ENCODE data around the gene SPATA3.

The SPATA3 gene

DNA sequence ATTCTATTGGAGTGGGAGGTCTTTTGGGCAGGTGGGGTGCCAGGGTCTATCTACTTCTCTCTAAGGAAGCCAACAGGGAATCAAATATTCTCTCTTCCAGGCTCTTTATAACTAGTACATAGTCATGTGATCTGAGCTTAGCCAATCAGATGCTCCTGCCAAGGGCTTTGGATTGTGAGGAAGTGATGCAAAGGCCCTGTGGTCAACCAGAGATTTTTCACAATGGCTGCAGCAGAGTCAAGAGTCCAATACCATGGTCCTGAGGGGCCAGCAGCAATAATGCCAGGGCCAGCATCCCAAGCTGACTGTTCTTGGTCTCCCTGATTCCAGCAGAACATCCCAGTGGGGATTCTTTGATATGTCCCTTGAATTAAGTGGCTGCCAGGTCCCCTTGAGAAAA is 33.0 kb downstream of the SPATA3 start:
- DNase-seq (ENCODE audit: low read depth in 2 of 2), result no peak

DNA sequence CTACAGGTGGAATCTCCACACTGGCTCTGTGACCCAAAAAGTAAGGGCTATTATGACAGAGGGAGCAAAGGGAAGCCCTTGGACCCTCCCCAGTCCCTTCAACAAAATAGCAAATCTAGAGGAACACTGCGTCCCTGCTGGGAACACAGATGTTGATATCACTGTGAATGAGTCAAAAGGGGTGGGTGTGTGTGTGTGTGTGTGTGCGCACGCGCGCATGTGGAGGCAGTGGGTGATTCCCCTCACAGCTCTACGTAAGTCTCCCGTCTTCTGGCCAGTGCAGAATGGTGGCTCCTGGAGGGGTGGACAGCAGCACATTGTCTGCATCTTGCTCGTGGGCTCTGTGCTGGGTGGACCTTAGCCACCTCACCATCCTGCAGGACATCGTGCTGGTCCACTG is 33.6 kb downstream of the SPATA3 start:
- DNase-seq (ENCODE audit: low read depth in 2 of 2), result no peak

DNA sequence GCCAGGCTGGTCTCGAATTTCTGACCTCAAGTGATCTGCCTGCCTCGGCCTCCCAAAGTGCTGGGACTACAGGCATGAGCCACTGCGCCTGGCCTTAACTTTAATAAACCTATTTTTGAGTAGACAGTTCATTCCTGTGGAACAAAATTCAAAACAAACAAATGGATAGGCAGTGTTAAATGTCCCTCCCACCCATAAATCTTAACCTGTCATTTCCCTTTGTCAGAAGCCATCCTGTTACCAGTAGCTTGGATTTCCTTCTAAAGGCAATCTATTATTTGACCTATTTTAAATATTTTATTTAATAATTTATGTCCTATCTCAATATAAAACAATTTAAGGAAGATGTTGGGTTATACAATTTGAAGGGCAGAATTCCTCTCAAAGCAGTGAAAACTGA is 34.8 kb downstream of the SPATA3 start:
- no peak for DNase-seq (ENCODE audit: low read depth in 2 of 2)

DNA sequence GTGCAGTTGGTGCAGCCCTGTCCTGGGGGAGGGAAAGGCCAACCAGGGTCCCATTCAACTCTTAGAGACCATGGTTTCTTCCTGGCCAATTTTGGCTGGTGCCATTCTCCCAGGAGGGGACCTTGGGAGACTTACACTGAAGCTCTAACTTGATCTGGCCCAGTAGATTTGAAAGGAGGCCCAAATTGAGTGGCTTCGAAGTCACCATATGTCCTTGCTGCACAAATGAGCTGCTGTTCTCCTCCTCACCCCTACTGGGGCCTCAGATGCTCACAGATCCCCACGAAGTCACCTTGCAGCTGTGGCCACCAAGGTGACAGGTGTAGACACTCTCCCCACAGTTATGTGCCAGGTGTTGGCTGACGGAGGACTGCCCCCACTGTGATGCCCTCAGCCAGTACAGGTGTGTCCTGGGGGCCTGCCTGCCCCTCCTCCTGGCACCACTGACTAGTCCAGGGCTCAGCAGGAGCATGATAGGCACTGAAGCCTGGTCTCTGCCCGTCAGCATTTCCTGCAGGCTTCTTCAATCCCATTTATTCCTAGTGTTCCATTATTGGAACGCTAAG is 36.7 kb downstream of the SPATA3 start:
- no peak for DNase-seq (ENCODE audit: low read depth in 2 of 2)

DNA sequence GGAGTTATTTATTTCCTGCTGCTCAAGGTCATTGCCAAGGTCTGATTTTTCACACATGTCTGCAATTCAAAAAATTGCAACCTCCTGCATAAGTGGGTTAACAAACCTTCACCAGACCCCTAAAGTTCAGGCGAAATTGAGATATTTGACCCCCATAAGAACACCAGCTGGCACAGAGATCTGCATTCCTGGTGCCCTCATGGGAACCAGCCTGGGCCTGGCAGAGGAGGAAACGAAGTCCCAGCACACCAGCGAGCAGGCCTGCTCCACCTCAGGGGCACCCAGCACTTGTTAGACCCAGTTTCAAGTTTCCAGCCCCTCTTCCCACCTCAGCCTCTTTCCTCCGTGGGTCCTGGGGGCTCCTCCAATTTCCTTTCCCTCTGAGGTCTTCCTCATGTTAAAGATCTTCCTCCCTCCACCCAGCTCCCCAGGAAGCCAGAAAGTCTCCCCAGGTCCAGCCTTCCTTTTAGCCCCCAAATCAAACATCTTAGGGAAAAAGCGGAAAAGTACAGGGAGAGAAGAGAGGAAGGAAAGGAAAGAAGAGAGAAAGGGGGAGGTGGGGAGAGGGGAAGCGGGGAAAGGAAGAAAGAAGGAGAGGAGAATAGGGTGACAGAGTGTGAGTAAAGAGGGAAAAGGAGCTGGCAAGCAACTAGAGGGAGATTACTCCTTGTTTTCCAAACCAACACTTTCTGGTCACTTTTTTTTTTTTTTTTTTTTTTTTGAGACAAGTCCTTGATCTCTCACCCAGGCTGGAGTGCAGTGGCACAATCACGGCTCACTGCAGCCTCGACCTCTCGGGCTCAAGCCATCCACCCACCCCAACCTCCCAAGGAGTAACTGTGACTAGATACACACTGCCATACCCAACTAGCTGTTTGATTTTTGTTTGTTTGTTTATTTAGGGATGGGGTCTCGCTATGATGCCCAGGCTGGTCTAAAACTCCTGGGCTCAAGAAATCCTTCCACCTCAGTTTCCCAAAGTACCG is 37.5 kb downstream of the SPATA3 start:
- DNase-seq (ENCODE audit: low read depth in 2 of 2), result no peak

DNA sequence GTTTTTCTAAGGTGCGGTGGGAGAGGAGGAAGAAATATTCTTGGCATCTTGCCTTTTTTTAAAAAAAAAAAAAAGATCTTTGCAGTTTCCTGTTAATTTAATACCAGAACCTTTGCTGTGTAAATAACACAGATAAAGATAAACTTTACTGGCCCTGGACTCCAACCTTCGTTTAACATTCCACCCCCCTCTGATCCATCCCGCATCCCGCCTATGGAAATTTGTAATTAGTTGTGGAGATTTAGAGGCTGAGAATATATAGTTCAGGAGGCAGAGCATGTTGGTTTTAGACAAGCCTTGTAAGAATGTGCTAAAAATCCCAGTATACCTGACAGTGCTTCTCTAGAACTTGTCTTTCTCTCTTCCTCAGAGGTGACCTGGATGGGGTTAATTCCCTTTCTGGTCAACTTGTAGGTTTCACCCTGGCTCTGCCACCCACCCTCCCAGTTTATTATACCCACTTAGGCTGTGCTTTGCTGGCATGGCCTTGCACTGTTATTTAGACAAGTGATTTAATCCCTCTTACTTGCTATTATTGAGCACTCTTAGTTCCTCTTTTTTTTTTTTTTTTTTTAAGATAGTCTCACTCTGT is 38.5 kb downstream of the SPATA3 start:
- DNase-seq (ENCODE audit: low read depth in 2 of 2), result no peak

DNA sequence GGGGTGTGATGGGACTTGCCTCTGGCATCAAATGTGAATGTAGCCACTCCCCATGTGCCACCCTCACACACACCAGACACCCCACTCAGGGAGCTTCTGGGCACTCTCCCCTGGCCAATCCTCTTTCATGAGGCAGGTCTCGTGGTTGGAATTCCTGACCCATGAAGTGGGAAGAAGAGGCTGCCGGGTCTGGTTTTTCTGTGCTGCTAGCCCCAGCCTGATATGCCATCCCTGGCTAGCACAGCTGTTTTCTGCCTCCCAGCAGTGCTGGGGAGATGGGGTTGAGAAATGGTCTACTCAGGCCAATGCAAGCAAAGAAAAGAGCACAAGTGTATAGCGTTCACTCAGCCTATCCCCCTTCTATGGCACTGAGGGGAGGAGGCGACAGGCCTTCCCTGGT is 40.2 kb downstream of the SPATA3 start:
- no peak for DNase-seq (ENCODE audit: low read depth in 2 of 2)

DNA sequence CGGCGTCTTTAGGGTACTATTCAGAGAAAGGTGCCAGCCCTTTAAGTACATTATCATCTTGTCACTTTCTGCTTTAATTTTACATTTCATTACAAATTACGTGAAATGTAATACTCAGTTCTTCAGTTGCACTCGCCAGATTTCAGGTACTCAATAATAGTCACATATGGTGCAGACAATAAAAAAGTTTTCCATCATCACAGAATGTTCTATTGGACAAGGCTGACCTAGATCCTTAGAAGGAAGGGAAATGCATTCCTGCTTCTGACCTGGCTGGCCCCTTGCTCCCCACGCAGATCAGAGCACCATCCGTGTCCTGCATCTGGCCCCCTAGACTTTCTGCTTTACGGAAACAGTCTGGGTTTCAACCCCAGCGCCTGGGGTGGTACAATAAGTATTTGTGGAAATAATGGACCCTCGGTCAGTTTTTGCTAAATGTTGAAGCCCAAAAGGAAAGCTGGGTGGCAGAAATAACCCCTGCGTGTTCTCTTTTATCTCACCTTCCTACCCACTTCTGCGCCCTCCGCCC is 40.7 kb downstream of the SPATA3 start:
- DNase-seq (ENCODE audit: low read depth in 2 of 2), result no peak

DNA sequence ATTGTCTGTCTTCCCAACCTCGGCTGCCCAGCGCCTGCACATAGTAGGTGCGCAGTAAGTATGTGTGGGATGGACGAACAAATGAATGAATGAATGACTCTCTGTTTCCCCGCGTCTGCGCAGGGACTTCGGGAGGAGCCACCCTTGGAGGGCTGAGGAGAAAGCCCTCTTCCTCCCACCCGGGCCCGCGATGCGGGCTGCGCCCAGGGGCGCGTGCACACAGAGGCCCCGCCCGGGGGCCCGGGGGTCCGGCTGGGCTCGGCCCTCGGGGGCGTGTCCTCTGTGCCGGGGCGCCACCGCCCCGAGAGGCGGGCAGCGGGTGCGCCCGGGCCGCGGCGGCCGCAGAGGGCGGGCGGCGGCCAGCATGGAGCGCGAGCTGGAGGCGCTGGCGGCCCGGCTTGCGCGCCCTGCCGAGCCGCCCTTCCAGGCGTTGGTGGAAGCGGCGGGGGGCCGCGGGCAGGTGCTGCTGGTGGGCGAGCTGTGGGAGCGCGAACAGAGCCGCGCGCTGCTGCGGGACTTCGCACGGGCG is 41.3 kb downstream of the SPATA3 start, which contains the start of gene C2orf72:
Gene C2orf72 (plus strand): TSS at position 322 of the 529 bp plus-strand sequence. CDS start 43 bp downstream, at position 365.
- no peak for DNase-seq (ENCODE audit: low read depth in 2 of 2)

DNA sequence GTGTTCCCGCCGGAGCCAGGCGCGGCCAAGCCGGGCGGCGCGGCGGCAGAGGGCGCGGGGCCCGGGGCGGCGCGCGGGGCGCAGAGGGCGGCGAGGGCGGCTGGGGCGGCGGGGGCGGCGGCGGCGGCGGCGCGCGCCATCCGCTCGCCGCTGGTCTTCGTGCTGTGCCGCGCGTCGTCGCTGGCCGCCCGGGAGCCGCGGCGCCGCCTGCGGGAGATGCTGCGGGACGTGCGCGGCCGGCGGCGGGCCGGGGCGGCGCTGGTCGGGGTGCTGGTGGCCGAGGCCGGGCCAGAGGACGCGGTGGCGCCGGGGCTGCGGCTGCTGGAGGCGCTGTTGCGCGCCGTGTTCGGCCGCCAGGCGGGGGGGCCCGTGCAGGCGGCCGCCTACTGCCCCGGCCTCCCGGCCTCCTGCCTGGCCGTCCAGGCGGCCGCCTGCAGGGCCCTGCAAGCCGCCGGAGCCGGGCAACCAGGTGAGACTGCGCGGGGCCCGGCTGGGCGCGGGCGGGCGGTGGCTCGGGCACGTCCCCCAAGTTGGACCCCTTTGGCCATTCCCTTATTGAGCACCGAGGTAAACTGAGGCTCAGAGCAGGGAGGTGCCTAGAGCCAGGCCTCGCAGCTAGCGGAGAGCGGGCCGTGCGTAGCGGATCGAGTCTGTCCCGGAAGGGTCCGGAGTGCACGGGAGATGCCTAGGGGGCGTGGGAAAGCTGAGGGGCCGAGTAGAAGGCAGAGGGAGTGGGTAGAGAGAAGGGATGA is 42.0 kb downstream of the SPATA3 start:
- no peak for DNase-seq (ENCODE audit: low read depth in 2 of 2)

DNA sequence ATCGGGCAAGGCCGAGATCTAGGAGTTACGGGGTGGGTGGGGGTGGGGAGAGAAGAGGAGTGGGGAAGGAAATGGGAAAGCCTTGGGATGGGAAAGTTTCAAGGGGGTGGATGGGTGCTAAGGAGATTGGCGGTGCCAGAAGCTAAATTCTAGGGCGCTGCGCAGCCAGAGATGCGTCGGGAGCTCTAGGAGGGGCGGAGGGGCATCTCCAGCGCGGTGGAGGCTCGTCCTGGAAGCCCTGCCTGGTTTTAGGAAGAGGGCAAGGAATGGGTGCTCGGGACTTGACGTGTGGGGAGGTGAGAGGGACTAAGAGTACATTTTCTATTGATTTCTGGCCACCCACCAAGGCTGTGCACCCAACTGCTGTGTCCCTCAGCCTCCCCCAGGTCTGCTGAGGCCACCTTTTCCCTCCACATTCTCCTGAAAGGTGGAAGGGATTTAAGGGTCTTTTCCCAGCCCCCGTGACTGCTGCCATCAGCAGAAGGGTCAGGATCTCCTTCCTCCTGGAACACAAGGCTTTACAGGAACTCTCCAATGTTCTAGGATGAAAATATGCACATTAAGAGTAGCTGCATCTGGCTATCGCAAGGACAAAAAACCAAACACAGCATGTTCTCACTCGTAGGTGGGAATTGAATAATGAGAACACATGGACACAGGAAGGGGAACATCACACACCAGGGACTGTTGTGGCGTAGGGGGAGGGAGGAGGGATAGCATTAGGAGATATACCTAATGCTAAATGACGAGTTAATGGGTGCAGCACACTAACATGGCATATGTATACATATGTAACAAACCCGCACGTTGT is 42.8 kb downstream of the SPATA3 start:
- no peak for DNase-seq (ENCODE audit: low read depth in 2 of 2)

DNA sequence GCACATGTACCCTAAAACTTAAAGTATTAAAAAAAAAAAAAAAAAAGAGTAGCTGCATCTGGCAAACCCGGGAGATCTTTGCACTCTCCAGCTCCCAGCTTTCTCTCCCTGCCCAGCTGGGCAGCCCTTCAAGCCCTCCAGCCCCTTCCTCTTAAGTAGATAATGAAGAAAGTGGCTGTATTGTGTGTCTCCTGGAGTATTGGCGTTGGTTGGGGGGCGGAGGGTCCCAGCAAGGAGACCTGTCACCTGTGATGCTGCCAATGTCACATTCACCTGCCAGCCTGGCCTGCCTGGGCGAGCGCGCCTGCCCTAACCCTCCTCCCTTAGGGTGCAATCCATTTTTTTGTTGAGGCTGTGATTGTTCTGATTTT is 43.4 kb downstream of the SPATA3 start:
- no peak for DNase-seq (ENCODE audit: low read depth in 2 of 2)

DNA sequence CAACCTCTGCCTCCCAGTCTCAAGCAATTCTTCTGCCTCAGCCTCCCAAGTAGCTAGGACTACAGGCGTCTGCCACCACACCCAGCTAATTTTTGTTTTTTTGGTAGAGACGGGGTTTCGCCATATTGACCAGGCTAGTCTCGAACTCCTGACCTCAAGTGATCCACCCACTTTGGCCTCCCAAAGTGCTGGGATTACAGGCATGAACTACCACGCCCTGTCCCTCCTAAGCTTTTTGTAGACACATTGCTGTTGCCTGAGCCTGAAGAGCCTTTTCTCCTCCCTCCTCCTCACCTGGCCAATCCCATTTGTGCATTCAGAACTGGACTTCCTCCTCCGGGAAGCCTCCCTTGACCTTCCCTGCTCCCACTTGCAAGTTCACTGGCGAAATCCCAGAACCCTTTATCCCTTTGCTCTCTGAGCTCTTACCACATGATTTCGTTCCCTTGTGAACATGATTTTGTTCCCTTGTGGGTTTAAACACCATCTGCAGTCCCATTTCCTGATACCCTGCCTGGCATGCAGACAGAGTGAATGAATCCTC is 44.0 kb downstream of the SPATA3 start:
- no peak for DNase-seq (ENCODE audit: low read depth in 2 of 2)

DNA sequence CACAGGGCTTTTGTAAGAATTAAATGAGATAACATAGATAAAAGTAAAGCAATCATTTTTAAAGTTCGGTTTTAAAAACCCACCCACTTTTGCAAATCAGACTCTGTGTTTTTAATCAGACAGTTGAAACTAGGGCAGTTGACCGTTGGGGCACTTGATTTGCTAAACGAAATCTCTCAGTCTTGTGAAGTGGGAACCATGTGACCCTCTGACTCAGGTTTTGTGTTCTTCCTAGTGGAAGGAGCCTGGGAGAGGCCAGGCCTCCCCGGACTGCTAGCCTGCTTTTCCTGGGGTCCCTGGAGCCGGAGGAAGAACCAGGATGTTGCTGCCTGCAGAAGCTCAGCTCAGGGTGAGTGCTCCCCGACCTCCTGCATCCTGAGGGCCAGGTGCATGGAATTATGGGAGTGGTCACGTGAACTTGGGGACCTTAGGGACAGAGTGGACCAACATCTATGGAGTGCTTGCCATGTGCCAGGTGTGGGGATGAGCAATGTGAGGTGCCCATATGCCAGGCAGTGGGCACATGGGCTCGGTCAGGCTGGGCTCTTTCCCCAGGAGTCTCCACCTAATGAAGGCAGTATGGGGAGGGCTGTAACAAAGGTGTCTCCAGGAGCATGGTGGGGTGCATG is 45.3 kb downstream of the SPATA3 start:
- no peak for DNase-seq (ENCODE audit: low read depth in 2 of 2)

DNA sequence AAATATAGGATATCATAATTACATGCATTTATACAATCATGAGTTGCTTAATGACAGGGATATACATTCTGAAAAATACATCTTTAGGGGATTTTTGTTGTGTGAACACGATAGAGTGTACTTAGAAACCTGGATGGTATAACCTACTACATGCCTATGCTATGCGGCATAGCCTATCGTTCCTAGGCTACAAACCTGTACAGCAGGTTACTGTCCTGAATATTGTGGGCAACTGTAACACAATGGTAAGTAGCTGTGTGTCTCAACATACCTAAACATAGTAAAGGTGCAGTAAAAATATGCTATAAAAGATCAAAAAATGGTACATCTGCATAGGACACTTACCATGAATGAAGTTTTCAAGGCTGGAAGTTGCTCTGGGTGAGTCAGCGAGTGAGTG is 47.9 kb downstream of the SPATA3 start:
- DNase-seq (ENCODE audit: low read depth in 2 of 2), result no peak

DNA sequence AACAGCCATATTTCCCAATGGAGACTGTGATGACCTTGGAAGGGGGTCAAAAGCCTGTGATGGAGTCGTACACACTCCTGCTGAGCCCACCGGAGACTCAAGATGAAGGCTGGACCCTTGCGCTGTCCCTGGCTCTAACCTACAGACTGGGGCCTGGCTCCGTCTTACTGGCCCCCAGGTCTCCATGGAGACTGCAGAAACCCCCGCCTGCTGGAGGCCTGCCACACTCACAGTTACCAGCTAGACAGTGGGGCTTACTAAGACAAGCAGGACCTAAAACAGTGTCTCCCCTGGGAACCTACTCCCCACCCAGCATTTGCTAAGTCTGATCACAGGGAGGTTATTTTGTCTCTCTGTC is 51.0 kb downstream of the SPATA3 start:
- no peak for DNase-seq (ENCODE audit: low read depth in 2 of 2)

DNA sequence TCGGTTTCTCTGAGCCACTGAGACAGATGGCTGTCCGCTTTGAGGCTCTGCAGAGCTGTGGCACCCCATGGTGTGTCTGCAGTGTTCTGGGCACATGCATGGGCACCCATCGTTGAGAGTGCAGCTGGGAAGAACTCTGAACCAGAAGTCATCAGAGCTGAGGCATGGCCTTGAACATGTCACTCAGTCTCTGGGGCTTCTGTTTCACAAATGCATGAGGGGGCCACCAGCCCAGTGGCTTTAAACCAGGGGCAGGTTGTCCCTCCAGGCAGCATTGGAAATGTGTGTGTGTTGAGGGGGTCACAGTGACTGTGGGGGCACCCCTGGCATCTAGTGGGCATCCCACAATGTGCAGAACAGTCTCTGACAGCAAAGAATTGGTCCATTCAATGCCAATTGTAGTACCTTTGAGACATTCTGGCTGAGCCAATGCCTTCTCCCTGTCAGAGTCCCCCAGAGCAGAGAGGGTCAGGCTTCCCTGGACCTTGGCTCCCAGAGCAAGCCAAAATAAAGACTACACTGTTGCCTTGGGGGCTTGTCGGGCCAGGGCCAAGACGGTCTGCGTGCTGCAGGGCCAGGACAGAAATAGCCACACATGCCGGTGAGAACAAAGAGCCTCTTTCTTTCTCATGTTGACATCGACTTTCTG is 51.5 kb downstream of the SPATA3 start:
- DNase-seq (ENCODE audit: low read depth in 2 of 2), result no peak

DNA sequence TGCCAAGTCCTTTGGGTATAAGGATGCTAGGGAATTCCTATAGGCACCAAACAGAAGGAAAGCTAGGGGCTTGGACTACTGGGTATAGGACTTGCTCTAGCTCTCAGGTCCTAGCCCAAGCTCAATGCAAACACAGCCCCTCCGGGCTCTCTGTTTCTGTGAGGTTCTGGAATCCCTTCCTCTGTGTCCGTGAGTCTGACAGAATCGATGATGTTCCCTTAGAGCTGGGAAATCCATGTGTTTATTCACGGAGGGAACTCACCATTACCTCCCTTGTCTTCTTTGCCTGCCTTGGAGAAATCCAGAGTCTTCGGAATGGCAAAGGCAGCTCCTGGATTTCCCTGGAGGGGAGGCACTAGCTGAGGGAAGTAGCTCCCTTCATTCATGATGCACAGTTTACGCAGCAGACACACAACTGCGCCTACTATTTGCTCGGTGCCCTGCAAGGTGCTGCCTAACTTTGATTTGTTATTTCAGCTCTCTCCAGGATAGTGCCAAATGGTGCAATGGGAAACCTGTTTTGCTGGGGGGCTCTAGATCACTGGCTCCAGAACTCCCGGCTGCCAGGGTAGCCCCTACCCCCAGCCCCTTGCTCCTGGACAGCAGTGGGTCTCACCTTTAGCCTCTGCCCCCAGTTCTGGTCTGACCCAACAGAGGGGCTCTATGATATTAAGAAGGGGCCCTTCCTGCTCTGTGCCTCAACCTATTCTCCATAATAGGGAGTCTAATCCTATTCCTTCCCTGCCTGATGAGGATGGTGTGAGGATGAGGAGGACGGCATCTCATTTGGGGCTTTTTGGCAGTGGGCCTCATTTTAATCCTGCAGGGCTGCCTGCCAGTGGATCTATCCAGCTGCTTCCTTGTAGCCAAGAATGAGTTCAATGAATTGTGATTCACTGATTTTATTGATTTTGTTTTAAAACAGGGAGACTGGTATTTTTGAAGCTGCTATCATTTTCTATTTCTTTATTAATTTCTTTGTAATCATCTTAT is 52.3 kb downstream of the SPATA3 start:
- no peak for DNase-seq (ENCODE audit: low read depth in 2 of 2)
